A673 (cell line): ENCODE data around the gene SUMO3. TPM values are rescaled to one million over a fixed set of nuclear protein-coding genes. Genes with fewer than 3 reads are reported as not detected.

Experiments used
- BruUV-seq: library from RNA; stranded (reverse); fragments of 400-500 nt; replicated peaks from 2 replicates; lab custom pipeline; 2021; lab: Mats Ljungman, UMichigan
- CTCF ChIA-PET: fragments of 300-600 bp; sonication (Branson Sonifier 250); formaldehyde crosslinking; loops from one replicate; lab custom pipeline; 2022; ENCODE audit warnings: antibody characterized with exemption; lab: Charles Lee
- POLR2A ChIA-PET: fragments of 300-600 bp; sonication (Branson Sonifier 250); formaldehyde crosslinking; loops from one replicate; lab custom pipeline; 2022; ENCODE audit warnings: antibody characterized with exemption; ENCODE audit not compliant: low non-redundant PET; lab: Charles Lee
- DNase-seq: peaks from one replicate; pipeline ENCODE4 v3.0.0-alpha.2; 2015; ENCODE audit warnings: low spot score
- H3K27ac ChIP-seq: fragments of 200-600 bp; sonication (generic); 2 replicates; pipeline ENCODE4 v1.5.1; 2016; ENCODE audit warnings: mixed run types, low read depth, mild to moderate bottlenecking, mixed read lengths, antibody characterized with exemption, low read length; ENCODE audit not compliant: poor library complexity, severe bottlenecking
- H3K27me3 ChIP-seq: fragments of 200-600 bp; sonication (generic); replicated peaks from 2 replicates; pipeline ENCODE4 v1.6.1; 2017; ENCODE audit warnings: mixed run types, low read depth, mild to moderate bottlenecking, mixed read lengths, antibody characterized with exemption, low read length; ENCODE audit not compliant: insufficient read depth, poor library complexity
- H3K36me3 ChIP-seq: fragments of 200-600 bp; sonication (generic); 2 replicates; pipeline ENCODE4 v1.6.1; 2016; ENCODE audit warnings: mixed run types, mild to moderate bottlenecking, mixed read lengths, antibody characterized with exemption, low read length; ENCODE audit not compliant: insufficient read depth, poor library complexity, severe bottlenecking
- H3K4me1 ChIP-seq: fragments of 200-600 bp; sonication (generic); 2 replicates; pipeline ENCODE4 v1.6.1; 2017; ENCODE audit warnings: mixed run types, mild to moderate bottlenecking, mixed read lengths, antibody characterized with exemption, low read length; ENCODE audit not compliant: insufficient read depth, poor library complexity, severe bottlenecking
- H3K4me3 ChIP-seq: fragments of 200-600 bp; sonication (generic); 2 replicates; pipeline ENCODE4 v1.5.1; 2016; ENCODE audit warnings: low read depth, mixed run types, mild to moderate bottlenecking, mixed read lengths, low read length; ENCODE audit not compliant: poor library complexity, severe bottlenecking
- H3K9me3 ChIP-seq: fragments of 200-600 bp; sonication (generic); 2 replicates; pipeline ENCODE4 v1.6.1; 2016; ENCODE audit warnings: mixed run types, low read depth, mild to moderate bottlenecking, mixed read lengths, antibody characterized with exemption, low read length; ENCODE audit not compliant: poor library complexity, severe bottlenecking
- EZH2 ChIP-seq: fragments of 200-600 bp; sonication (generic); IDR thresholded peaks from 2 replicates; pipeline ENCODE4 v1.6.1; 2017; ENCODE audit warnings: borderline replicate concordance, low read depth, mild to moderate bottlenecking, mixed read lengths, antibody characterized with exemption, low read length; ENCODE audit not compliant: poor library complexity, severe bottlenecking
- intact Hi-C: fragments of 100-400 bp; cut with micrococcal nuclease; formaldehyde crosslinking; loops from one replicate; pipeline ENCODE4 v1.10.0; 2022; ENCODE audit not compliant: unreplicated experiment
- total RNA-seq: library from RNA; stranded (reverse); gene quantifications from 2 replicates; pipeline ENCODE4 v1.2.3, GENCODE V29; 2021
- TF ChIP-seq, protein P1 (sequence below): fragments of 300-800, 200-600 bp; sonication (generic); conservative IDR thresholded peaks from 2 replicates; pipeline ENCODE4 v1.5.1; 2017; ENCODE audit warnings: low read depth, mild to moderate bottlenecking, antibody characterized with exemption, low read length, moderate library complexity, mixed read lengths

Gene SUMO3
- total RNA-seq, 1 experiment from 2014 or later, result 132 TPM

DNA sequence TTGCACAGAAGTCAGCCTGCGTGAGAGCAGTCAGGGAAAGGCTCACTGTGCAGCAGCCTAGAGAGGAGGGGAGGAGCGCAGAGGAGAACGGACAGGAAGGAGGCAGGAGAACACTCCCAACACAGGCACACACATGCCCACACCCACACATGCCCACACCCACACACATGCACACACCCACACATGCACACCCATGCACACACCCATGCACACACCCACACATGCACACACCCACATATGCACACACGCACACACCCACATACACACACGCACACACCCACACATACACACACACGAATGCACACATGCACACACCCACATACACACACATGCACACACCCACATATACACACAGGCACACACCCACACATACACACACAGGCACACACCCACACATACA lies 7.1 kb downstream of the SUMO3 start:
- H3K9me3 ChIP-seq, result no peaks in the 10 kb centered on the region
- ChIA-PET CTCF (no interaction called here), POLR2A (no interaction called here)
- no peak overlapping the region for H3K27ac ChIP-seq
- no peak overlapping the region for H3K4me3 ChIP-seq
- H3K27me3 ChIP-seq, result no peaks in the 10 kb centered on the region
- BruUV-seq, result no TSS peak
- peaks cover 12% of the 10 kb centered on the region for H3K4me1 ChIP-seq
- TF ChIP-seq EZH2, result no peak
- TF ChIP-seq, protein P1, sequence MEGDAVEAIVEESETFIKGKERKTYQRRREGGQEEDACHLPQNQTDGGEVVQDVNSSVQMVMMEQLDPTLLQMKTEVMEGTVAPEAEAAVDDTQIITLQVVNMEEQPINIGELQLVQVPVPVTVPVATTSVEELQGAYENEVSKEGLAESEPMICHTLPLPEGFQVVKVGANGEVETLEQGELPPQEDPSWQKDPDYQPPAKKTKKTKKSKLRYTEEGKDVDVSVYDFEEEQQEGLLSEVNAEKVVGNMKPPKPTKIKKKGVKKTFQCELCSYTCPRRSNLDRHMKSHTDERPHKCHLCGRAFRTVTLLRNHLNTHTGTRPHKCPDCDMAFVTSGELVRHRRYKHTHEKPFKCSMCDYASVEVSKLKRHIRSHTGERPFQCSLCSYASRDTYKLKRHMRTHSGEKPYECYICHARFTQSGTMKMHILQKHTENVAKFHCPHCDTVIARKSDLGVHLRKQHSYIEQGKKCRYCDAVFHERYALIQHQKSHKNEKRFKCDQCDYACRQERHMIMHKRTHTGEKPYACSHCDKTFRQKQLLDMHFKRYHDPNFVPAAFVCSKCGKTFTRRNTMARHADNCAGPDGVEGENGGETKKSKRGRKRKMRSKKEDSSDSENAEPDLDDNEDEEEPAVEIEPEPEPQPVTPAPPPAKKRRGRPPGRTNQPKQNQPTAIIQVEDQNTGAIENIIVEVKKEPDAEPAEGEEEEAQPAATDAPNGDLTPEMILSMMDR, result no peak
- intact Hi-C loops, result no loop called here
- DNase-seq, result no peak
- peaks cover 53% of the 10 kb centered on the region for H3K36me3 ChIP-seq

DNA sequence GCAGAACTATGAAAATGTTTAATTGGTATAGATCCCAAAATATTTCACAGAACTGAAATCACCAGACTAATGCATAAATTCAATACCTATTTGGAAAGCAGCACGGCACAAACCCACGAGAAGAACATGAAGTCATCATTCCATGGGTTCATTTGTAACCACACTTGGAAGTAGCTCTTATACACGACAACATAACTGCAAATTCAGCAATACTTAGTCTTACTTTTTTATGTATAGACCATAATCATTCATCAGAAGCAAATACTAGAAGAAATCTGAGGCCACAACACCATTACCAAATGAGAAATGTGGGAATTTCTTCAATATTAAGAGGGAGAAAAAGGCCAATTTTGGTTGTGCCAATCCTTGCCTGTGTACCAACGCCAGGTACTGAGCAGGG lies 12.0 kb downstream of the SUMO3 start:
- Histone ChIP-seq H3K36me3 (peaks cover 64% of the 10 kb centered on the region), H3K27me3 (no peaks in the 10 kb centered on the region), H3K27ac (no peak overlapping the region), H3K4me1 (peaks cover 11% of the 10 kb centered on the region), H3K9me3 (no peaks in the 10 kb centered on the region), H3K4me3 (no peak overlapping the region)
- intact Hi-C loops, result no loop called here
- ChIA-PET POLR2A (no interaction called here), CTCF (no interaction called here)
- TF ChIP-seq, protein P1, result no peak
- TF ChIP-seq EZH2, result no peak
- no peak for DNase-seq
- BruUV-seq, result no TSS peak

DNA sequence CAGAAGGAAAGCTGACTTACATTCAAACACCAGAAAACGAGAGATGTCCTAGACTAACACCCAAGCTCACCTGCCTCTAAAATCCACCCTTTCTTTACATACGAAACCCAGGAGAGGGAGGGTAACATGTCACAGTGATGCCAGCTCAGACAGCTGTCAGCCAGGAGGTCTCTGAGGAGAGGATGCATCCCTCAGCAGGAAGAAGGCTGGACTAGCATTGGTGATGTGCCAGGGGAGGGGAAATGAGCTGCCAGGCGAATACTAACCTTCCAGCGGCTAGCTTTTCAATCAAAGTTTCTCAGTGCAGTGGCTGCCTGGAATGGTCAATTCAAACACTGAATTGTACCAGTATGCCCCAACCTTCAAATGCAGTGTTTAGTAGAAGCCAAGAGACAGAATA lies 12.6 kb downstream of the SUMO3 start:
- ChIA-PET POLR2A (no interaction called here), CTCF (interaction anchor here (0.5 kb wide), 1 partner anchor 36 kb away, joined by 7 read pairs; no protein-coding TSS in a partner anchor)
- intact Hi-C loops, result no loop called here
- no peak overlapping the region for H3K4me3 ChIP-seq
- TF ChIP-seq EZH2, result no peak
- TF ChIP-seq, protein P1, result no peak
- DNase-seq, result no peak
- H3K27me3 ChIP-seq, result no peaks in the 10 kb centered on the region
- H3K36me3 ChIP-seq, result peaks cover 60% of the 10 kb centered on the region
- H3K9me3 ChIP-seq, result no peaks in the 10 kb centered on the region
- H3K27ac ChIP-seq, result no peak overlapping the region
- BruUV-seq, result no TSS peak
- peaks cover 11% of the 10 kb centered on the region for H3K4me1 ChIP-seq
